OCI-LY1 (cell line): Measurements from ENCODE around the gene IGF2BP3.

Experiments
- EZH2 ChIP-seq: fragments of 200-600 bp; sonication (generic), shearing (Covaris generic); IDR thresholded peaks from 2 replicates; pipeline ENCODE4 v1.8.0; 2017; ENCODE audit warnings: borderline replicate concordance, mixed run types, mild to moderate bottlenecking, antibody characterized with exemption, low read length, moderate library complexity, mixed read lengths
- TF ChIP-seq, protein P1 (sequence below): fragments of 200-600 bp; sonication (generic), shearing (Covaris generic); IDR thresholded peaks from 2 replicates; pipeline ENCODE4 v1.5.1; 2017; ENCODE audit warnings: mild to moderate bottlenecking, antibody characterized with exemption, low read length, moderate library complexity, mixed read lengths

GRCh38 chr7:23349484-23350157, 120.7 kb downstream of the IGF2BP3 start:
- TF ChIP-seq, protein P1, sequence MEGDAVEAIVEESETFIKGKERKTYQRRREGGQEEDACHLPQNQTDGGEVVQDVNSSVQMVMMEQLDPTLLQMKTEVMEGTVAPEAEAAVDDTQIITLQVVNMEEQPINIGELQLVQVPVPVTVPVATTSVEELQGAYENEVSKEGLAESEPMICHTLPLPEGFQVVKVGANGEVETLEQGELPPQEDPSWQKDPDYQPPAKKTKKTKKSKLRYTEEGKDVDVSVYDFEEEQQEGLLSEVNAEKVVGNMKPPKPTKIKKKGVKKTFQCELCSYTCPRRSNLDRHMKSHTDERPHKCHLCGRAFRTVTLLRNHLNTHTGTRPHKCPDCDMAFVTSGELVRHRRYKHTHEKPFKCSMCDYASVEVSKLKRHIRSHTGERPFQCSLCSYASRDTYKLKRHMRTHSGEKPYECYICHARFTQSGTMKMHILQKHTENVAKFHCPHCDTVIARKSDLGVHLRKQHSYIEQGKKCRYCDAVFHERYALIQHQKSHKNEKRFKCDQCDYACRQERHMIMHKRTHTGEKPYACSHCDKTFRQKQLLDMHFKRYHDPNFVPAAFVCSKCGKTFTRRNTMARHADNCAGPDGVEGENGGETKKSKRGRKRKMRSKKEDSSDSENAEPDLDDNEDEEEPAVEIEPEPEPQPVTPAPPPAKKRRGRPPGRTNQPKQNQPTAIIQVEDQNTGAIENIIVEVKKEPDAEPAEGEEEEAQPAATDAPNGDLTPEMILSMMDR: no peak
- no peak for TF ChIP-seq EZH2
